ENCODE data around the gene C2CD4A.

The C2CD4A gene

DNA sequence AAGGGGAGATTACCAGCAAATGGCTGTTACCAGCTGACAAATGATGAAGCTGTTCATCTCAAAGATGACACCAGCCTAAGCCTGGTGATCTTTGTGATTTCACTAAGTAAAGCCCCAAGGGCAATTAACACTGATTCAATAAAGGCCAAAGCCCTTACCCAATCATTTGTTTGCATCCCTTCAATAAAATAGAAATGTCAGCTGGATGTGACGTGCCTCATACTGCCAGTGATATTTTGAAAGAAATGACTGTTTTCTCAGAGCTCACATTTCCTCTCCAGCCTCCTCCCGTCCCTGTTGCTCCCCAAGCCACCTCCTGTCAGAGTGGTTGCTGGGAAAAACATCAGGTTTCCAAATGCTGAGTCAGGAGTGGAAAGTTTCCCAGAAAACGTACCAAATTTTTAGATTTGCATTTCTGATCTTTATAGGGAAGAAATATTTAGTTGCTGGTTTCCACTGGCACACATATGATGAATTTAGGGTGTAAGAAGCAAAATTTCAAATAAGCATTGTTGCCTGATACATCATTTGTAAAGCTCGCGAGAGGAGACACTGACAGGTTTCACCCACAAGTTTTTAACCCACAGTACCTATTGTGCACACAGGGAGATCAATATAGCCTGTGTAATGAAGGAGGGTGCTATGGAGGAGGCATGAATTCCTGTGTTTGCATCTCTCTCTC lies 21.0 kb downstream of the C2CD4A start:
- Histone ChIP-seq H3K4me1 (ENCODE audit: insufficient read depth, low read length) (no peaks in the 10 kb centered on the region), H3K36me3 (ENCODE audit: insufficient read depth, low read depth, low read length) (no peaks in the 10 kb centered on the region), H3K27me3 (ENCODE audit: insufficient read depth, low read length) (no peaks in the 10 kb centered on the region), H3K9ac (ENCODE audit: low read depth, low read length) (no peak overlapping the region), H3K27ac (ENCODE audit: low read length) (no peak overlapping the region), H3K4me3 (ENCODE audit: low read length) (no peak overlapping the region), H3K9me3 (ENCODE audit: insufficient read depth, low read depth, low read length) (no peaks in the 10 kb centered on the region)

DNA sequence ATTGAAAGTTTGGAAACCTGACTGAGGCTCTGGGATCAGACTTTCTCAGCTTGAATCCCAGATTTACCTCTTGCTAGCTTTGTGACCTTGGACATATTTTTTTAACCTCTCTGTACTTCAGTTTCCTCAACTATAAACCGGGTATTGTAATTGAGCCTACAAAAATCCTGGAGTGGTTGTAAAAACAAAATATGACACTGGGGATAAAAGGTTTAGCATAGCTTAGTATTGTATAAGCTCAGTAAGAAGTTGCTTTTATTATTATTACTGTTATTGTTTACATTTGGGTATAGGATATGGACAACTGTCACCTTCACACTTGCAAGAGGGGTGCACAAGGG lies 21.5 kb downstream of the C2CD4A start:
- Histone ChIP-seq H3K27ac (ENCODE audit: low read length) (no peak overlapping the region), H3K36me3 (ENCODE audit: insufficient read depth, low read depth, low read length) (no peaks in the 10 kb centered on the region), H3K4me3 (ENCODE audit: low read length) (no peak overlapping the region), H3K9me3 (ENCODE audit: insufficient read depth, low read depth, low read length) (no peaks in the 10 kb centered on the region), H3K4me1 (ENCODE audit: insufficient read depth, low read length) (no peaks in the 10 kb centered on the region), H3K27me3 (ENCODE audit: insufficient read depth, low read length) (no peaks in the 10 kb centered on the region), H3K9ac (ENCODE audit: low read depth, low read length) (no peak overlapping the region)

DNA sequence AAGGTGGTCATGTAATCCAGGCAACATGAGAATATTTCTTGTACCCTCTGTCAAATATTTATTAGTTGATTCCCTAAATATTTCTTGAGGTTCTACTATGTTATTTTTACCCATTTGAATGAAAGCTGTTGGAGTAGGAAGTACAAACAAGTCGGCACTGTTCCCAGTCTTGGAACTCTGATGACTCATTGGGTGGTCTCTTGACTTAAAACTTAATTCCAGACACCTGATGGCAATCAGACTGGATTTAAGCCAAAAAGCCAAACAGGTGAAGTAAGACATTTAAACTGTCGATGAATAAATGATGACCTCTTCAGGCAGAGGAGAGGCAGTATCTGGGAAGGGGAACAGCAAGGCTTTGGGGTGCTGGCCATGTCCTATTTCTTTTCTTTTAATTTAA lies 22.8 kb downstream of the C2CD4A start:
- H3K9me3 ChIP-seq (ENCODE audit: insufficient read depth, low read depth, low read length): no peaks in the 10 kb centered on the region
- no peaks in the 10 kb centered on the region for H3K4me1 ChIP-seq (ENCODE audit: insufficient read depth, low read length)
- H3K4me3 ChIP-seq (ENCODE audit: low read length): no peak overlapping the region
- H3K36me3 ChIP-seq (ENCODE audit: insufficient read depth, low read depth, low read length): no peaks in the 10 kb centered on the region
- H3K27ac ChIP-seq (ENCODE audit: low read length): no peak overlapping the region
- no peak overlapping the region for H3K9ac ChIP-seq (ENCODE audit: low read depth, low read length)
- H3K27me3 ChIP-seq (ENCODE audit: insufficient read depth, low read length): no peaks in the 10 kb centered on the region

DNA sequence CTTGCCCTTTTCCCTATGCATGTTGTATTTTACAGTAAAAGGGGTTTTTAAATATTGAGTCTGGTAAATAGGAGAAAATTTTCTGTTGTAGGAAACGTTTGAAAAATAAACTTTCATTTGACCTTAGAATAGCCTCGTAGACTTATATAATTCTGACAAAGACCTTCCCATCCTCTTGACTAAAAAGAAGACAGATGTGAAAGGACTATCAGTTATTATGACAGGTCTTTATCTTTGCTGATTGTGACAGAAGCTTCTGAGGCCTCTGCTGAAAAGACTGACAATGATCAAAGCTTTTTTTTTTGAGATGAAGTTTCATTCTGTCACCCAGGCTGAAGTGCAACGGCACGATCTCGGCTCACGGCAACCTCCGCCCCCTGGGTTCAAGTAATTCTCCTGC lies 24.2 kb downstream of the C2CD4A start:
- Histone ChIP-seq H3K4me1 (ENCODE audit: insufficient read depth, low read length) (no peaks in the 10 kb centered on the region), H3K27ac (ENCODE audit: low read length) (no peak overlapping the region), H3K9me3 (ENCODE audit: insufficient read depth, low read depth, low read length) (no peaks in the 10 kb centered on the region), H3K9ac (ENCODE audit: low read depth, low read length) (no peak overlapping the region), H3K4me3 (ENCODE audit: low read length) (no peak overlapping the region), H3K36me3 (ENCODE audit: insufficient read depth, low read depth, low read length) (no peaks in the 10 kb centered on the region), H3K27me3 (ENCODE audit: insufficient read depth, low read length) (no peaks in the 10 kb centered on the region)

DNA sequence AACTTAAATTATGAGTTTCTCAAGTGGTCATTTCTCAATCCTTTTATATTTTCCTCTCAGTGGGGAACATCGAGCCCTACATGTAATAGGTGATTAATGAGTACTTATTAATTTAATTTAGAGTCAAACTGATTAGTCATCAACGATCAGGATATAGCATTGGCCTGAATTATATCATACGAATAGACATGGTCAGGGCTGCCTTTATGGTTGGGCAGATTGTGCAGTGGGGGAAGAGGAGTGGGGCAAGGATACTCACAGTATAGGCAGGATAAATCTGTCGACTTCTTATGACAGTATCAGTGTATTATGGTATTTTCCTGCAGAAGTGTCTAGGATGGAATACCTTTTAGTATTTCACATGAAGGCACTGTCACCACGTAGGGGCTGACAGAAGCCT lies 27.0 kb downstream of the C2CD4A start:
- H3K4me1 ChIP-seq (ENCODE audit: insufficient read depth, low read length): no peaks in the 10 kb centered on the region
- no peak overlapping the region for H3K4me3 ChIP-seq (ENCODE audit: low read length)
- no peak overlapping the region for H3K27ac ChIP-seq (ENCODE audit: low read length)
- no peaks in the 10 kb centered on the region for H3K27me3 ChIP-seq (ENCODE audit: insufficient read depth, low read length)
- no peaks in the 10 kb centered on the region for H3K9me3 ChIP-seq (ENCODE audit: insufficient read depth, low read depth, low read length)
- H3K36me3 ChIP-seq (ENCODE audit: insufficient read depth, low read depth, low read length): no peaks in the 10 kb centered on the region
- no peak overlapping the region for H3K9ac ChIP-seq (ENCODE audit: low read depth, low read length)

DNA sequence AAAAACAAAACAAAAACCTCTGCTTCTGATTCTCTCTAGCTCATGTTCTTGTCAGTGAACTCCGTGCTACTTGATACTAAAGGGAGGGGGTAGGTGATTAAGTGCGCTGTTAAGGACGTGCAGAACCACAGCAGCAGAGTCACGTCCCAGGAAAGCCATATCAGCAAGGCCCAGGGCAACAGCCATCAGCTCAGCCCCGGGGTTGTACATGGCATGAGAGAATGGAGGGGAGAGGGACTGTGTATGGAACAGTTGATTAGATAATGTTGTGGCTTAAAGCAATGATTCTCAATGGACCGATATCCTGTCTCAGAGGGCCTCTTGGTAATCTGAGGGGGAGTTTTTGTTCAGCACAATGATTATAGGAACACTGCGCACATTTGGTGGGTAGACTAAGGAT lies 27.6 kb downstream of the C2CD4A start:
- H3K9me3 ChIP-seq (ENCODE audit: insufficient read depth, low read depth, low read length): no peaks in the 10 kb centered on the region
- H3K27ac ChIP-seq (ENCODE audit: low read length): no peak overlapping the region
- no peaks in the 10 kb centered on the region for H3K27me3 ChIP-seq (ENCODE audit: insufficient read depth, low read length)
- no peak overlapping the region for H3K9ac ChIP-seq (ENCODE audit: low read depth, low read length)
- H3K4me3 ChIP-seq (ENCODE audit: low read length): no peak overlapping the region
- H3K4me1 ChIP-seq (ENCODE audit: insufficient read depth, low read length): no peaks in the 10 kb centered on the region
- H3K36me3 ChIP-seq (ENCODE audit: insufficient read depth, low read depth, low read length): no peaks in the 10 kb centered on the region

DNA sequence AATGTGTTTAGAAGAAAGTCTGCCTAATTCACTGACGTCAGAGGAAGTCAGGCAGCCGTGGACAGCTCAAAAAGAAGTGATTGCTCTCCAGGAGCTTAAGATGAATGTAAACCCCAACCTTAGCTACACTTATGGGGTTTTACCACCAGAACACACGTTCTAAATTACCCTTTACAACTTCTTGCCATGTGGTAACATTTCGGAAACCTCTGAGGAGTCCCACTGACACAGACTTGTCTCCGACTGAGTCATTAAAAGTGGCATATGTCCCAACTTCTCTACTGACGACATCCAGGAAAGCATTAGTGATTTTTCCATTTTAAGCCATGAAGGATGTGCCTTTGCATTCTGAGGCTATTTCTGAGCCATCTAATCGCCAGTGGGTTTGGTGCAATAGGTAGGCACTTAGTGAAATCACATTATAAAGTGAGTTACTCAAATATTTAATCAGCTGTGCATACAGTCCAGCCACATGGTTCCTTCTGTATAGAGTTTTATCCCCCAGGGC lies 32.4 kb downstream of the C2CD4A start:
- H3K9me3 ChIP-seq (ENCODE audit: insufficient read depth, low read depth, low read length): no peaks in the 10 kb centered on the region
- H3K4me1 ChIP-seq (ENCODE audit: insufficient read depth, low read length): no peaks in the 10 kb centered on the region
- H3K9ac ChIP-seq (ENCODE audit: low read depth, low read length): no peak overlapping the region
- no peaks in the 10 kb centered on the region for H3K27me3 ChIP-seq (ENCODE audit: insufficient read depth, low read length)
- H3K4me3 ChIP-seq (ENCODE audit: low read length): no peak overlapping the region
- no peaks in the 10 kb centered on the region for H3K36me3 ChIP-seq (ENCODE audit: insufficient read depth, low read depth, low read length)
- H3K27ac ChIP-seq (ENCODE audit: low read length): no peak overlapping the region

DNA sequence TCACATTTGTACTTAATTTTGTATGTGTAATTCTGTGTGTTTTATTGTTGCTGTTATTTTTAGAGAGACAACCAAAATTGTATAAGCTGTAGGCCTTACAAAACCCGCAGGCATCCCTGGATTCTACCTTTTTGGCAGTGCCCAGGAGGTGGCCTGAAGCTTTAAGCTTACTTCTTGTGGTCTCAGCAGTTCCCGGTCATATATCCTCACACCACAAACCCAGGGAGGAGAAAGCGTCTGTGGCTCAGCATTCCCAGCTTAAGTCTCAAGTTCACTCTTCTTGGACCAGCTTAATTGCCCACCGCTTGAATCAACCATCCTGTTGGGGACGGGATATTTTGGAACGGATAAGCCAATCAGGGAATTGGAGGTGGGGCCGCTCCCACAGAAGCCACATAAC lies 36.7 kb downstream of the C2CD4A start:
- Histone ChIP-seq H3K9me3 (ENCODE audit: insufficient read depth, low read depth, low read length) (no peaks in the 10 kb centered on the region), H3K9ac (ENCODE audit: low read depth, low read length) (no peak overlapping the region), H3K27ac (ENCODE audit: low read length) (no peak overlapping the region), H3K4me3 (ENCODE audit: low read length) (no peak overlapping the region), H3K27me3 (ENCODE audit: insufficient read depth, low read length) (no peaks in the 10 kb centered on the region), H3K36me3 (ENCODE audit: insufficient read depth, low read depth, low read length) (no peaks in the 10 kb centered on the region), H3K4me1 (ENCODE audit: insufficient read depth, low read length) (no peaks in the 10 kb centered on the region)

DNA sequence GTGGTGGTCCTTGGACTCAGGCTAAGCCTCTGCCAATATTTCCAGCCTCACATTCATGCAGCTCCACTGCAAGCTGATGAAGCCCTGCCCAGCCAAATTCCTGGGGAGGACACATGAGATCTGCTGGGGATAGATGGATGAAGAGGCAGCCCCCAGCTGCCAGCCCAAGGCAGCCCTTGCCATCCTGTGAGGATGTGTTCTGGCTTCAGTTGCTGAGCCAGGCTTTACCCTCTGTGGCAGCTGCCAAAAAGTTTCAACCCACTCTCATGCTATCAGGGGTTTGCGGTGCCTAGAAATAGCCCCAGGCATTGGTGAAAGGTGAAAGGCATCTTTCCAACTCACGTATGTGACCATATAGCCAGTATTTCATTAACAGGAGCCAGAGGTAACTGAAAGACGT lies 37.6 kb downstream of the C2CD4A start:
- Histone ChIP-seq H3K36me3 (ENCODE audit: insufficient read depth, low read depth, low read length) (no peaks in the 10 kb centered on the region), H3K9ac (ENCODE audit: low read depth, low read length) (no peak overlapping the region), H3K4me3 (ENCODE audit: low read length) (no peak overlapping the region), H3K9me3 (ENCODE audit: insufficient read depth, low read depth, low read length) (no peaks in the 10 kb centered on the region), H3K27ac (ENCODE audit: low read length) (no peak overlapping the region), H3K4me1 (ENCODE audit: insufficient read depth, low read length) (no peaks in the 10 kb centered on the region), H3K27me3 (ENCODE audit: insufficient read depth, low read length) (no peaks in the 10 kb centered on the region)

DNA sequence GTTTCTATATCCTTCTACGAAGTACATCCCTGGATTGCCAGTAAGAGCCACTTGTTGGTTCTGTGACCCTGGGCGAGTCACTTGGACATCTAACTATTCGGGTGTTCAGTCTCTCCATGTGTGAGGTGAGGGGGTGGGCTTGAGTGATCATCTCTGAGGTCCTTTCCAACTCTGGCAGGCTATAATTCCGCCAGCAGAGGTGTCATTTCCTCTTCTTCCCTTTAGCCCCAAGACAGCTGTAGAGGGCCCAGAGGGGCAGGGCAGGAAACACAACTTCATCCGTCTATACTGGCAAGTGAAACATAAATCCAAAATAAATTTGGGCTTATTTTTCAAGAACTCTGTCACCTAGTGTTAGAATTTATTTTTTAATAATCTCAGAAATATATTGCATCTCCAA lies 38.1 kb downstream of the C2CD4A start:
- no peaks in the 10 kb centered on the region for H3K36me3 ChIP-seq (ENCODE audit: insufficient read depth, low read depth, low read length)
- H3K9ac ChIP-seq (ENCODE audit: low read depth, low read length): no peak overlapping the region

DNA sequence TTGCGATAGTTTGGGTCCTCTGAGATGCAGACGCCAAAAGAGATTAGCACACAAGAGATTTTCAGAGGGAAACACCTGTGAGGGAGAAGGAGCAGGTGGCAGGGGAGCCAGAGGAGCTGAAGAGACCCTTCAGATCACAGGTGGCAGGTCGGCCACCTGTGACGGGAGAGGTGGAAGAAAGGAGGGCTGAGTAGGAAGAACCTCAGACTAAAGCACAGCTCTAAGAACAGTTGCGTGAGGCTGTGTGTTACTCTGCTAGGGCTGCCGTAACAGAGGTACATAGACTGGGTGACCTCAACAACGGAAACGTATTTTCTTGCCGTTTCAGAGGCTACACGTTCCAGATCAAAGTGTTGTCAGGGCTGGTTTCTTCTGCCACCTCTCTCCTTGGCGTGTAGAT lies 38.5 kb downstream of the C2CD4A start:
- Histone ChIP-seq H3K36me3 (ENCODE audit: insufficient read depth, low read depth, low read length) (no peaks in the 10 kb centered on the region), H3K27me3 (ENCODE audit: insufficient read depth, low read length) (no peaks in the 10 kb centered on the region), H3K27ac (ENCODE audit: low read length) (no peak overlapping the region), H3K4me1 (ENCODE audit: insufficient read depth, low read length) (no peaks in the 10 kb centered on the region), H3K9ac (ENCODE audit: low read depth, low read length) (no peak overlapping the region), H3K9me3 (ENCODE audit: insufficient read depth, low read depth, low read length) (no peaks in the 10 kb centered on the region), H3K4me3 (ENCODE audit: low read length) (no peak overlapping the region)

More for the DNA sequence above, 38.1 kb downstream of the C2CD4A start:
- Histone ChIP-seq H3K9me3 (ENCODE audit: insufficient read depth, low read depth, low read length) (no peaks in the 10 kb centered on the region), H3K4me1 (ENCODE audit: insufficient read depth, low read length) (no peaks in the 10 kb centered on the region), H3K27ac (ENCODE audit: low read length) (no peak overlapping the region), H3K4me3 (ENCODE audit: low read length) (no peak overlapping the region), H3K27me3 (ENCODE audit: insufficient read depth, low read length) (no peaks in the 10 kb centered on the region)

DNA sequence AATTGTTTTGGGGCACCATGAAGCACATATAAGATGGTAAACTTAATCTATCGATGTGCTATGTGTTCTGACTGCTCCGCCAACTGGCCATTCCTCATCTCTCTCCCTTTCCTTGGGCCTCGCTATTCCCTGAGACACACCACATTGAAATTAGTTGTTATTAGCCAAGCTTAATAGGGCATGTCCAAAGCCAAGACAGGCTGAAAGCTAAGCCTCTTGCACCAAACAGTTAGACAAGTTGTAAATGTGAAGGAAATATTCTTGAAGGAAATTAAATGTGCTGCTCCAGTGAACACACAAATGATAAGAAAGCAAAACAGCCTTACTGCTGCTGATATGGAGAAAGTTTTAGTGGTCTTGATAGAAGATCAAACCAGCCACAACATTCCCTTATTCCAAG lies 39.3 kb downstream of the C2CD4A start:
- H3K9me3 ChIP-seq (ENCODE audit: insufficient read depth, low read depth, low read length): no peaks in the 10 kb centered on the region

More for the DNA sequence above, 39.3 kb downstream of the C2CD4A start:
- Histone ChIP-seq H3K27ac (ENCODE audit: low read length) (no peak overlapping the region), H3K4me3 (ENCODE audit: low read length) (no peak overlapping the region), H3K36me3 (ENCODE audit: insufficient read depth, low read depth, low read length) (no peaks in the 10 kb centered on the region), H3K27me3 (ENCODE audit: insufficient read depth, low read length) (no peaks in the 10 kb centered on the region), H3K4me1 (ENCODE audit: insufficient read depth, low read length) (no peaks in the 10 kb centered on the region), H3K9ac (ENCODE audit: low read depth, low read length) (no peak overlapping the region)

Data from iPS-20b (cell line).